K562 (cell line): ENCODE measurements around the gene CENPX. TPM values are rescaled to one million over a fixed set of nuclear protein-coding genes. Genes with fewer than 3 reads are reported as not detected.

Experiments used
- EHMT2 ChIP-seq: fragments of 450-650 bp; IDR thresholded peaks from 2 replicates; pipeline ENCODE4 v1.6.1; 2018; ENCODE audit warnings: antibody characterized with exemption
- HDAC2 ChIP-seq: fragments of 450-650 bp; IDR thresholded peaks from 2 replicates; pipeline ENCODE4 v1.6.1; 2016; ENCODE audit warnings: mild to moderate bottlenecking
- L3MBTL2 ChIP-seq: fragments of 450-650 bp; IDR thresholded peaks from 2 replicates; pipeline ENCODE4 v1.6.1; 2016; ENCODE audit warnings: mild to moderate bottlenecking, moderate library complexity
- ZNF444 ChIP-seq: fragments of 250-450 bp; sonication (Bioruptor Pico); IDR thresholded peaks from 2 replicates; pipeline ENCODE4 v1.4.0; 2020; ENCODE audit warnings: mild to moderate bottlenecking, moderate library complexity
- ZNF584 ChIP-seq: fragments of 200-800 bp; sonication (Bioruptor generic); IDR thresholded peaks from 2 replicates; pipeline ENCODE4 v1.6.1; 2016; ENCODE audit warnings: low read depth, mild to moderate bottlenecking, missing genetic modification characterization, missing compliant biosample characterization
- polyA plus RNA-seq, 8 experiments: library from polyadenylated mRNA; depleted of rRNA in 4 of 8; stranded (reverse) in 5 of 8; unstranded in 3 of 8; fragments of >200 nt; fragmentation: Nextera tagmentation in 2 of 8; fragmentation: Illumina TruSeq in 1 of 8; extraction: Ambion mirVana in 2 of 8; extraction: Trizol in 1 of 8; gene quantifications; 2 replicates each; pipeline versions ENCODE4 v1.2.1 to v1.2.3, GENCODE V29; 2011 to 2014; ENCODE audit warnings: inconsistent platforms in 1 of 8, missing spikeins in 1 of 8
- total RNA-seq, 7 experiments: library from RNA; depleted of rRNA in 6 of 7; stranded (reverse); fragments of >200 nt in 6 of 7; fragmentation: Illumina TruSeq in 2 of 7; extraction: Trizol in 2 of 7; gene quantifications; 2 replicates each; pipeline versions ENCODE4 v1.2.1 to v1.2.3, GENCODE V29; 2011 to 2021; ENCODE audit warnings: low replicate concordance in 1 of 7
- TF ChIP-seq, protein P1 (sequence below): sonication (generic); formaldehyde crosslinking; IDR thresholded peaks from 2 replicates; pipeline ENCODE4 v1.8.1; 2023; ENCODE audit warnings: mild to moderate bottlenecking, missing genetic modification reagents
- TF ChIP-seq, protein P2 (sequence below): IDR thresholded peaks from 2 replicates; pipeline ENCODE4 v1.6.1; 2012; ENCODE audit warnings: low read depth, low read length, improper control_type of control experiment, borderline replicate concordance
- TF ChIP-seq, protein P3 (sequence below): IDR thresholded peaks from 3 replicates; pipeline ENCODE4 v1.6.1; 2011; ENCODE audit warnings: borderline replicate concordance, mild to moderate bottlenecking, moderate library complexity; ENCODE audit not compliant: insufficient read length; ENCODE audit errors: extremely low read depth
- TF ChIP-seq, protein P4 (sequence below): conservative IDR thresholded peaks from 2 replicates; pipeline ENCODE4 v1.6.1; 2011; ENCODE audit warnings: low read depth, mild to moderate bottlenecking, low read length; ENCODE audit not compliant: control insufficient read depth

CENPX gene
- total and polyA plus RNA-seq, 9 of the 15 experiments (the other 6 are each of a cell fraction or from before 2014, with no cell fraction given), result 32.7 to 352 (median 127) TPM

DNA sequence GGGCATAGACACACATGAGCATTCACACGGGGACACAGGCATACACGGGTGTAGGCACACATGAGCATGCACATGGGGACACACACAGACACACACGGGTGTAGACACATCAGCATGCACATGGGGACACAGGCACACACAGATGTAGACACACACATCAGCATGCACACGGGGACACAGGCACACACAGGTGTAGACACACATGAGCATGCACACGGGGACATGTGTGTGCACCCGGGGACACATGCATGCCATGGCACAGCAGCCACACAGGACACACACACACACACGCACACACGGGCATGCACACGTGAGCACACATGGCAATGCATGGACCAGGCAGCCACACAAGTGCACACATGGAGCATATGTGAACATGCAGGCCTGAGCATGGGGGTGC is 20.0 kb upstream of the CENPX start (continued):
- TF ChIP-seq, protein P1, sequence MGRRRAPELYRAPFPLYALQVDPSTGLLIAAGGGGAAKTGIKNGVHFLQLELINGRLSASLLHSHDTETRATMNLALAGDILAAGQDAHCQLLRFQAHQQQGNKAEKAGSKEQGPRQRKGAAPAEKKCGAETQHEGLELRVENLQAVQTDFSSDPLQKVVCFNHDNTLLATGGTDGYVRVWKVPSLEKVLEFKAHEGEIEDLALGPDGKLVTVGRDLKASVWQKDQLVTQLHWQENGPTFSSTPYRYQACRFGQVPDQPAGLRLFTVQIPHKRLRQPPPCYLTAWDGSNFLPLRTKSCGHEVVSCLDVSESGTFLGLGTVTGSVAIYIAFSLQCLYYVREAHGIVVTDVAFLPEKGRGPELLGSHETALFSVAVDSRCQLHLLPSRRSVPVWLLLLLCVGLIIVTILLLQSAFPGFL (CRISPR knock-in tag), result no peak
- TF ChIP-seq, protein P2, sequence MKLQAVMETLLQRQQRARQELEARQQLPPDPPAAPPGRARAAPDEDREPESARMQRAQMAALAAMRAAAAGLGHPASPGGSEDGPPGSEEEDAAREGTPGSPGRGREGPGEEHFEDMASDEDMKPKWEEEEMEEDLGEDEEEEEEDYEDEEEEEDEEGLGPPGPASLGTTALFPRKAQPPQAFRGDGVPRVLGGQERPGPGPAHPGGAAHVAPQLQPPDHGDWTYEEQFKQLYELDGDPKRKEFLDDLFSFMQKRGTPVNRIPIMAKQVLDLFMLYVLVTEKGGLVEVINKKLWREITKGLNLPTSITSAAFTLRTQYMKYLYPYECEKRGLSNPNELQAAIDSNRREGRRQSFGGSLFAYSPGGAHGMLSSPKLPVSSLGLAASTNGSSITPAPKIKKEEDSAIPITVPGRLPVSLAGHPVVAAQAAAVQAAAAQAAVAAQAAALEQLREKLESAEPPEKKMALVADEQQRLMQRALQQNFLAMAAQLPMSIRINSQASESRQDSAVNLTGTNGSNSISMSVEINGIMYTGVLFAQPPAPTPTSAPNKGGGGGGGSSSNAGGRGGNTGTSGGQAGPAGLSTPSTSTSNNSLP, result no peak
- TF ChIP-seq L3MBTL2 (no peak), EHMT2 (no peak), ZNF444 (CRISPR knock-in tag) (no peak), HDAC2 (no peak), ZNF584 (CRISPR knock-in tag) (no peak)
- TF ChIP-seq, protein P3, sequence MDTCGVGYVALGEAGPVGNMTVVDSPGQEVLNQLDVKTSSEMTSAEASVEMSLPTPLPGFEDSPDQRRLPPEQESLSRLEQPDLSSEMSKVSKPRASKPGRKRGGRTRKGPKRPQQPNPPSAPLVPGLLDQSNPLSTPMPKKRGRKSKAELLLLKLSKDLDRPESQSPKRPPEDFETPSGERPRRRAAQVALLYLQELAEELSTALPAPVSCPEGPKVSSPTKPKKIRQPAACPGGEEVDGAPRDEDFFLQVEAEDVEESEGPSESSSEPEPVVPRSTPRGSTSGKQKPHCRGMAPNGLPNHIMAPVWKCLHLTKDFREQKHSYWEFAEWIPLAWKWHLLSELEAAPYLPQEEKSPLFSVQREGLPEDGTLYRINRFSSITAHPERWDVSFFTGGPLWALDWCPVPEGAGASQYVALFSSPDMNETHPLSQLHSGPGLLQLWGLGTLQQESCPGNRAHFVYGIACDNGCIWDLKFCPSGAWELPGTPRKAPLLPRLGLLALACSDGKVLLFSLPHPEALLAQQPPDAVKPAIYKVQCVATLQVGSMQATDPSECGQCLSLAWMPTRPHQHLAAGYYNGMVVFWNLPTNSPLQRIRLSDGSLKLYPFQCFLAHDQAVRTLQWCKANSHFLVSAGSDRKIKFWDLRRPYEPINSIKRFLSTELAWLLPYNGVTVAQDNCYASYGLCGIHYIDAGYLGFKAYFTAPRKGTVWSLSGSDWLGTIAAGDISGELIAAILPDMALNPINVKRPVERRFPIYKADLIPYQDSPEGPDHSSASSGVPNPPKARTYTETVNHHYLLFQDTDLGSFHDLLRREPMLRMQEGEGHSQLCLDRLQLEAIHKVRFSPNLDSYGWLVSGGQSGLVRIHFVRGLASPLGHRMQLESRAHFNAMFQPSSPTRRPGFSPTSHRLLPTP, result no peak
- TF ChIP-seq, protein P4, sequence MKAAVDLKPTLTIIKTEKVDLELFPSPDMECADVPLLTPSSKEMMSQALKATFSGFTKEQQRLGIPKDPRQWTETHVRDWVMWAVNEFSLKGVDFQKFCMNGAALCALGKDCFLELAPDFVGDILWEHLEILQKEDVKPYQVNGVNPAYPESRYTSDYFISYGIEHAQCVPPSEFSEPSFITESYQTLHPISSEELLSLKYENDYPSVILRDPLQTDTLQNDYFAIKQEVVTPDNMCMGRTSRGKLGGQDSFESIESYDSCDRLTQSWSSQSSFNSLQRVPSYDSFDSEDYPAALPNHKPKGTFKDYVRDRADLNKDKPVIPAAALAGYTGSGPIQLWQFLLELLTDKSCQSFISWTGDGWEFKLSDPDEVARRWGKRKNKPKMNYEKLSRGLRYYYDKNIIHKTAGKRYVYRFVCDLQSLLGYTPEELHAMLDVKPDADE, result no peak
